ENCODE measurements around the gene MTIF2.
"Not testable (repeated sequence)": the region's sequence is repeated elsewhere in the genome, so short reads cannot be mapped to it uniquely, and the experiment has no call there.

DNA sequence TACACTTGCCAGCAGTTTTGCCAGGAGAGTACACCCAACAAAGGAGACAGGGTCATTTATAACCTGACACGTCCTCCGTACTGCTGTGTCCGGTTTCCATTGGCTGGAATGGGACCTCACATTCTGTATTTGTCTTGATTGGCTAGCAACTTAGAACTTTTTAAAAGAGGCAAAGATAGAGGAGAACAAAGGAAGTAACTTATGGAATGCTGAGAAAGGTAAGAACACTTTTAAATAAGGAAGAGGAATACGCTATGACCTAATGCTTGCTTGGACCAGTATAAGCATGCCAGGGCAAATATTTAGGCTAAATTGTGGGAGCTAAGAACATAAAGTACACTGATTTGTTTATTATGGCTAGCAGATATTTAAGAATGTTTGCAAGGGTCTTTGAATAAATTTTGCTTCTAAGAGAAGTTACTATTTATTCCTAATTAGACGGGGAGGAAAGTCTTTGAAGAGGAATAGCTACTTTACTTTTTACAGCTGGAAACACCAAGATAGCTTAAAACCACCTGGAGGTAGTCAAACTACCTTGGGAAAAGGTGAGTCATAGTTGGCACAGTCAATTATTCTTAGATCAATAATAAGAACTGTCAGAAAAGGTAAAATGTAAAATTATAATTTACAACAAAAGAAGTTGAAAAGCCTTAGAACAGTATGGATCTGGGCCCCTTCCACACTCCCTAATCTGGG is 12.0 kb upstream of the MTIF2 start:
- not testable (repeated sequence) for TF ChIP-seq POLR2AphosphoS5, CTCF, POLR2A (IDR thresholded peaks at IDR 0.05)

Measured in stomach (tissue), 4 donors.